ENCODE results near the gene STK36.

STK36 gene

DNA sequence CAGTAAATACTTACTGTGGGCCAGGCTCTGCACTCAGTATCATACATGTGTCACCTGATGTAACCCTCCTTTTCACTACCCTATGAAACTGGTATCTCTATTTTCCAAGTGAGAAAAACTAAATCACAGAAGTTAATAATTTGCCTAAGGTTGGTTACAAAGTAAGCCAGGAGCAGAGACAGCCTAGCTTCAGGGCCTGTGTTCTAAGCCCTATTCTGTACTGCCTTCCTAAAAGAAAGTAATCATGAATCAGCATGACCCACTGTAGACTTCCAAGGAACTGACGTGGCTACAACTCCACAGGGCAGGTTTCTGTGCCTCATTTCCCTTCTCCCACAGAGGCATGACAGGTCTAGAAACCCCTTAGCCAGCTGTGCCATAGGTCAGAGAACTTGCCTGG lies 26.8 kb upstream of the STK36 start:
- TF ChIP-seq, protein P1, sequence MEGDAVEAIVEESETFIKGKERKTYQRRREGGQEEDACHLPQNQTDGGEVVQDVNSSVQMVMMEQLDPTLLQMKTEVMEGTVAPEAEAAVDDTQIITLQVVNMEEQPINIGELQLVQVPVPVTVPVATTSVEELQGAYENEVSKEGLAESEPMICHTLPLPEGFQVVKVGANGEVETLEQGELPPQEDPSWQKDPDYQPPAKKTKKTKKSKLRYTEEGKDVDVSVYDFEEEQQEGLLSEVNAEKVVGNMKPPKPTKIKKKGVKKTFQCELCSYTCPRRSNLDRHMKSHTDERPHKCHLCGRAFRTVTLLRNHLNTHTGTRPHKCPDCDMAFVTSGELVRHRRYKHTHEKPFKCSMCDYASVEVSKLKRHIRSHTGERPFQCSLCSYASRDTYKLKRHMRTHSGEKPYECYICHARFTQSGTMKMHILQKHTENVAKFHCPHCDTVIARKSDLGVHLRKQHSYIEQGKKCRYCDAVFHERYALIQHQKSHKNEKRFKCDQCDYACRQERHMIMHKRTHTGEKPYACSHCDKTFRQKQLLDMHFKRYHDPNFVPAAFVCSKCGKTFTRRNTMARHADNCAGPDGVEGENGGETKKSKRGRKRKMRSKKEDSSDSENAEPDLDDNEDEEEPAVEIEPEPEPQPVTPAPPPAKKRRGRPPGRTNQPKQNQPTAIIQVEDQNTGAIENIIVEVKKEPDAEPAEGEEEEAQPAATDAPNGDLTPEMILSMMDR (IDR thresholded peaks at IDR 0.05; ENCODE audit: borderline replicate concordance, insufficient read depth, low read depth, low read length): no peak
- no peak overlapping the region for H3K4me3 ChIP-seq (ENCODE audit: low read depth, low read length)

DNA sequence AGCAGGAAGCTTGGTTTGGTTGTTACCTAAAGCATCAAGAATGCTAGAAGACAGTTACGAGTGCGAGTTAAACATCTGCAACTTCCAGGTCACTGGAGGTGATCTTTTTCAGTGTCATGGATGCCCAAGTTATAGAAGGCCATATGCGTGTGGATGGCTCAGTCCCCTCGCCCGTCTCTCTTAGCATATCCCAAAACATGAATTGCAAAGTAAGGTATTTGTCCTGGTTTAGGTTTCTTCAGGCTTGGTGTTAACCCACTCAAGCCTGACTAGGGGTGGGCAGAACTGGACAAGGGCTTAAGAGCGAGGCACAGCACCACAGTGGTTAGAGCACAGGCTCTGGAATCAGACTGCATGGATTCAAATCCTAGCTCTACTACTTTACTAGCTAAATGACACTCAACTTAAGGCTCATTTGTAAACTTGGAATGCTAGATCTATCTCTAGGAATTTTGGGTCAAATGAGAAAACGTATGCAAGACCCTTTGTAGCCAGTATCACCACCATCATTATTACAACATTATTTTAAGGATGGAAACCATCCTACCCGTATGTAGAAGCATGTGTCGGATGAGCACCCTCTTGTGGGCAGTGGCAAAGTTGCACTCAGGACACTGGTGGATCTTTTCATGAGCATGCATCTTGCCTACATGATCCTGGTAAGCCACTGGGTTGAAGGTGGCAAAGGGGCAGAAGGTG lies 23.6 kb upstream of the STK36 start:
- TF ChIP-seq, protein P1 (IDR thresholded peaks at IDR 0.05; ENCODE audit: borderline replicate concordance, insufficient read depth, low read depth, low read length): peak; percentile 86
- H3K4me3 ChIP-seq (ENCODE audit: low read depth, low read length): no peak overlapping the region

DNA sequence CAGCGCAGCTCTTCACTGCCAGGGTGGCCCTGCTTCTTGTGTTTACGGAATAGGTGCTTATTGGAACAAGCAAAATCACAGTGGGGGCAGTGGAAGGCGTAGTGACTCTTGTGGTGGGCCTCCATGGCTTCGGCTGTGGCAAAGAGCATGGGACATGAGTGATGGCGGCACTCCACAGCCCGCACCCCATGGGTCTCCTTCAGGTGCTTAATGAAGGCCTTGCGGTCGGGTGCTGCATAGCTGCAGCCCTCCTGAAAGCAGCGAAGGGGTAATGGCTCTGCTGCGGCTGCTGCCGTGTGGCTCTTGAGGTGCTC lies 23.1 kb upstream of the STK36 start:
- H3K4me3 ChIP-seq (ENCODE audit: low read depth, low read length): no peak overlapping the region
- TF ChIP-seq, protein P1 (IDR thresholded peaks at IDR 0.05; ENCODE audit: borderline replicate concordance, insufficient read depth, low read depth, low read length): no peak

DNA sequence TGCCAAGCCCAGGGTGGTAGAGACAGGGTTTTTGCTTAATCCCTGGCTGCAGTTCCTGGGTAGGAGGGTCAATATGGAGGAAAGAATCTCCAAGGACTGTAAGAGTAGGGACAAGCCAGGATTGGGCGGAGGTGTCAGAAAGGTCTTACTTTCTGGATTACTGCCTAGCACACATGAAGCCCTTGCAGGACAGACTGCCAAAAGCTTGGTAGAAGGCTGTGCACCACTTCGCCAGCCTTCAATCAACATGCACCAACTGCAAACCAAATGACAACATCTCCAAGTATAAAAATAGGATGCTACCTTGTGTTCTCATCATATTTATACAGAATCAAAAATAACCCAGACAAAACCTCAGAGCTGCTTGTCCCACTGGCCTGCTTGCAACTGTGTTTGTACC lies 16.1 kb upstream of the STK36 start:
- H3K4me3 ChIP-seq (ENCODE audit: low read depth, low read length): no peak overlapping the region

DNA sequence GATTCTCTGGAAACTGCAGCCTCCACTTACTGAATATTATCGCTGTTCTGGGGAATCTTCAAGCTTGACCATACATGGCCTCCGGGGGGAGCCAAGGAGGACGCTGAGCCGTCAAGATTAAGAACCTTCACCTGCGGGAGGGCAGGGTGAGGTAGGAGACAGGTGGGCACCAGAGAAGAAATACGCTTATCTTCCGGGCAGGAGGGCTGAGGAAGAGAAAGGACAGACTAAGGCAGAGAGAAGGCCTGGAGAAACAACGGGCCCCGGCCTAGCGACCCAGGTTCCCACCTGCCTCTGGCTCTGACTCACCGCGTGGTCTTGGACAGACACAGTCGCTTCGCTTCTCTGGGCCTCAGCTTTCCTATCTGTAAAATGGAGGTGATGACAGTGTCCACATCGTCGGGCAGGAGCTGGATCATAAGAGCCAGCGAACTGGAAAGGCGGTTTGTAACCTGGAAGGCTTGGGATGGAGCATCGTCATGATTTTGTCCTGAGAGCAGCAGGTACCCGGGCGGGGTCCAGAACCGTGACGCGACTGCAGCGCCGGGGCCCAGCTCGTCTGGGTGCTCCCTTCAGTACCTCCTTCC lies 13.1 kb upstream of the STK36 start:
- peak overlapping the region; percentile 77 for H3K4me3 ChIP-seq (ENCODE audit: low read depth, low read length)
- TF ChIP-seq, protein P1 (IDR thresholded peaks at IDR 0.05; ENCODE audit: borderline replicate concordance, insufficient read depth, low read depth, low read length): peak; percentile 71

More for the DNA sequence above, 16.1 kb upstream of the STK36 start:
- TF ChIP-seq, protein P1 (IDR thresholded peaks at IDR 0.05; ENCODE audit: borderline replicate concordance, insufficient read depth, low read depth, low read length): no peak

DNA sequence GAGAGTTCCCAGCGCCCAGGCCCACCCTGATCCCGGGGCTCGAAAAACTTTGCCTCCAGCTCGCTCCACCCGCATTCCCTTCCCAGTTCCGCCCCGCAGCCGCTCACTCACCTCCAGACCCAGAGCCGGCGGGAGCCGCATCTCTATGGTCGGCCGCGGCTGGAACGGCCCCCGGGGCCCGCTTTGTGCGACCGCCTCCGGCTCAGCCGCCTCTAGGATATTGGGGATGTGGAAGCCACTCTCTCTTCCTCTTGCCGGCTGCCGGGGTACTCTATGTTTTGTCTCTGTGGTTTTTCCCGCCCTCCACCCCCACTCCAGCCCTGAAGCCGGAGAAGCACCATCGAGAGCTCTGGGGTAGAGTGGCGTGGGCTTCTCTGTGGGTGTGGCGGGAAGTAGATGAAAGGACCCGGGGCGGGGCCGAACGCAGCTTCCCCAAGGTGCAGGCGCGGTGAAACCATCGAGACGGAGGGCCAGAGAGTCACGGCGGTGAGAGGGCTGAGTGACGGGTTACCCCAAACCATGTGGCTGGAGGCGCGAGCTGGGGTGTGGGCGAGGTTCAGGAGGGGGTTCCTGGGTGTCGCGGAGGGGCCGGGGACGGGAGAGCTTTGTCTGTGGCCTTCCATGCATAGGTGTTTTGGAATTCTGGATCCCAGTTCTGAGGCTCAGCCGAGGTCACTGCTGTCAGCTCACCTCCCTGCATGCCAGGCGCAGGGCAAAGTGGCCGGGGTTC lies 12.5 kb upstream of the STK36 start, which contains the start of the genes BCS1L and ZNF142:
Gene BCS1L (plus strand): TSS at position 426 of the 730 bp plus-strand sequence. CDS start 1,305 bp downstream, outside the sequence.
Gene ZNF142 (minus strand): TSS at position 366 of the 730 bp plus-strand sequence. CDS start 3,194 bp downstream, outside the sequence.
- H3K4me3 ChIP-seq (ENCODE audit: low read depth, low read length): peak within 1 kb of the TSS; percentile 77
- TF ChIP-seq, protein P1 (IDR thresholded peaks at IDR 0.05; ENCODE audit: borderline replicate concordance, insufficient read depth, low read depth, low read length): no peak

Measured in GM12875 (cell line).